GM18505 (cell line): ENCODE data around the gene GNB1L.

ENCODE experiments used
- ATAC-seq: cut with Tn5 transposase; IDR thresholded peaks from one replicate; pipeline ENCODE4 v1.9.1; 2021; ENCODE audit not compliant: unreplicated experiment
- POLR2A ChIP-seq: IDR thresholded peaks from 4 replicates; pipeline ENCODE4 v1.6.1; 2011; ENCODE audit warnings: borderline replicate concordance; ENCODE audit not compliant: insufficient read depth, insufficient read length; ENCODE audit errors: extremely low read depth

The GNB1L gene

GRCh38 chr22:19734837-19735382 lies 119.8 kb downstream of the GNB1L start:
- TF ChIP-seq POLR2A: no peak

DNA sequence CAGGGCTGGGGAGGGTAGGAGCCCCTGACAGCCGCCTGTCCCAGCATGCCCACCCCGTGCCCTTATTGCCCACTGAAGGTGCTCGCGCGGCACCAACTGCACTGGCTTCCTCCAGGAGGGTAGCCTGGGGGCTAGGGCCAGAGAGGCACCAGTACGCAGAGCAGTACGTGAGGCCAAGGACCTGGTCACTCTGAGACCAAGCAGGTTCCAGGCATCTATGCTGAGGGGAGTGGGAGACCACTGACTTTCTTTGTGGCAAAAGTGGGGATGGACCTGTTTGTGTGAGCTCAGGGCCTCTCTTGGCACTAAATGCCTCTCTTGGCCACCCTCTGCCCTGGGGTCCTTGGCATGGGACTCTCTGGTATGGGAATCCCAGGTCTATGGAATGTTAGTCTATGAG lies 120.5 kb downstream of the GNB1L start:
- no peak for ATAC-seq
- TF ChIP-seq POLR2A: no peak

More at GRCh38 chr22:19734837-19735382, 119.8 kb downstream of the GNB1L start:
- no peak for ATAC-seq

DNA sequence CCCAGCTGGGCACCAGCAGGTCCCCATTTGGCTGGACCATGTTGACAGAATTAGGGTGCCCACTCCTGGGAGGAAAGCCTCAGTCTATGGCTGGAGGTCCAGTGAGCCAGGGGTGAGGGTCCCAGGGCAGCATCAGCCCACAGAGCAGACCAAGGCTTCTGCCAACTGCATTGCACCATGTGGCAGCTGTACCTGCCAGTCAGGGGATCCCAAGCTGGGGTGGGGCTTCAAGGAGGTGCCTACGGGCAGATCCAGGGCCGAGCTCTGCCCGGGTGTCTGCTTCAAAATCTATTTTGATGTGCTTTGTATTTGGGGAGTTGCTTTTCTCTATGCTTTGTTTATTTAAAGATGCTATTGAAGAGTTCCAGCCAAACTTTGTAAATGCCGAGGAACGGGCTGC lies 120.9 kb downstream of the GNB1L start:
- no peak for TF ChIP-seq POLR2A
- ATAC-seq: no peak
